GM23248 (cell line): Measurements from ENCODE around the gene SMOC2. TPM values are rescaled to one million over a fixed set of nuclear protein-coding genes. Genes with fewer than 3 reads are reported as not detected.
"Not testable (repeated sequence)": the region's sequence is repeated elsewhere in the genome, so short reads cannot be mapped to it uniquely, and the experiment has no call there.

Experiments used
- DNase-seq: peaks from one replicate; pipeline ENCODE4 v3.0.0-alpha.2; 2015
- H2AFZ ChIP-seq: fragments of 200-600 bp; sonication (generic); 2 replicates; pipeline ENCODE4 v1.6.1; 2016; ENCODE audit warnings: antibody characterized with exemption
- H3F3A ChIP-seq: fragments of 200-600 bp; sonication (generic); 2 replicates; pipeline ENCODE4 v1.6.1; 2016; ENCODE audit warnings: mild to moderate bottlenecking, antibody characterized with exemption, mixed run types; ENCODE audit not compliant: insufficient read depth
- H3K27ac ChIP-seq: fragments of 200-600 bp; sonication (generic); 2 replicates; pipeline ENCODE4 v1.5.1; 2016; ENCODE audit warnings: mild to moderate bottlenecking
- H3K27me3 ChIP-seq: fragments of 200-600 bp; sonication (generic); replicated peaks from 2 replicates; pipeline ENCODE4 v1.6.1; 2016; ENCODE audit warnings: mild to moderate bottlenecking; ENCODE audit not compliant: insufficient read depth
- H3K36me3 ChIP-seq: fragments of 200-600 bp; sonication (generic); 2 replicates; pipeline ENCODE4 v1.6.1; 2016; ENCODE audit warnings: low read depth, mild to moderate bottlenecking
- H3K4me1 ChIP-seq: fragments of 200-600 bp; sonication (generic); 2 replicates; pipeline ENCODE4 v1.6.1; 2016; ENCODE audit warnings: mild to moderate bottlenecking; ENCODE audit not compliant: insufficient read depth
- H3K4me2 ChIP-seq: fragments of 200-600 bp; sonication (generic); one replicate; pipeline ENCODE4 v1.6.1; 2016; ENCODE audit warnings: mild to moderate bottlenecking; ENCODE audit not compliant: unreplicated experiment
- H3K4me3 ChIP-seq: fragments of 200-600 bp; sonication (generic); 2 replicates; pipeline ENCODE4 v1.5.1; 2016; ENCODE audit warnings: mild to moderate bottlenecking
- H3K79me2 ChIP-seq: fragments of 200-600 bp; sonication (generic); 2 replicates; pipeline ENCODE4 v1.6.1; 2016; ENCODE audit warnings: mild to moderate bottlenecking; ENCODE audit not compliant: insufficient read depth
- H3K9ac ChIP-seq: fragments of 200-600 bp; sonication (generic); 2 replicates; pipeline ENCODE4 v1.6.1; 2016; ENCODE audit warnings: mild to moderate bottlenecking
- H3K9me2 ChIP-seq: fragments of 200-600 bp; sonication (generic); 2 replicates; pipeline ENCODE4 v1.6.1; 2016; ENCODE audit warnings: mixed run types, mild to moderate bottlenecking, moderate library complexity; ENCODE audit not compliant: insufficient read depth
- H3K9me3 ChIP-seq: fragments of 200-600 bp; sonication (generic); one replicate; pipeline ENCODE4 v1.6.1; 2017; ENCODE audit warnings: low read depth
- H4K20me1 ChIP-seq: fragments of 200-600 bp; sonication (generic); 2 replicates; pipeline ENCODE4 v1.6.0; 2016; ENCODE audit not compliant: insufficient read depth
- EZH2 ChIP-seq: fragments of 200-600 bp; sonication (generic); IDR thresholded peaks from 2 replicates; pipeline ENCODE4 v1.6.1; 2018; ENCODE audit warnings: antibody characterized with exemption, mild to moderate bottlenecking; ENCODE audit not compliant: insufficient read depth, poor library complexity, severe bottlenecking
- EZH2phosphoT487 ChIP-seq: fragments of 200-600 bp; sonication (generic); IDR thresholded peaks from 2 replicates; pipeline ENCODE4 v1.6.1; 2018; ENCODE audit warnings: antibody characterized with exemption, moderate library complexity, mild to moderate bottlenecking, low read depth; ENCODE audit not compliant: insufficient read depth
- WGBS, 2 experiments: methylation state at CpG; one replicate each; pipeline ENCODE4 v1.1.6; 2015 to 2017; ENCODE audit warnings: low lambda C conversion rate in 2 of 2, low coverage in 1 of 2; ENCODE audit errors: missing lambda C conversion rate in 2 of 2; 5-methylcytosine and 5-hydroxymethylcytosine counted together
- in situ Hi-C: fragments of 300-500 bp; cut with MboI; formaldehyde crosslinking; loops from 2 replicates; pipeline ENCODE4 v1.15.0; 2020
- polyA plus RNA-seq: library from polyadenylated mRNA; unstranded; fragments of >200 nt; fragmentation: Nextera tagmentation; extraction: Ambion mirVana; gene quantifications from 2 replicates; pipeline ENCODE4 v1.2.1, GENCODE V29; 2016
- total RNA-seq: library from RNA; depleted of rRNA; stranded (reverse); fragments of >200 nt; shearing (Covaris generic); gene quantifications from 2 replicates; pipeline ENCODE4 v1.2.3, GENCODE V29; 2014

SMOC2 gene
- total and polyA plus RNA-seq, 2 experiments from 2014 or later: not detected

- no peak overlapping the region for H3K9ac ChIP-seq
- no peak overlapping the region for H3K4me3 ChIP-seq
- no peaks in the 10 kb centered on the region for H4K20me1 ChIP-seq
- H3F3A ChIP-seq: no peaks in the 10 kb centered on the region
- no peaks in the 10 kb centered on the region for H3K9me2 ChIP-seq
- H3K27ac ChIP-seq: no peak overlapping the region
- H3K9me3 ChIP-seq: no peaks in the 10 kb centered on the region
- H3K79me2 ChIP-seq: no peaks in the 10 kb centered on the region
- H2AFZ ChIP-seq: no peak overlapping the region
- TF ChIP-seq EZH2: no peak
- TF ChIP-seq EZH2phosphoT487: no peak
- H3K4me1 ChIP-seq: no peaks in the 10 kb centered on the region
- H3K4me2 ChIP-seq: no peak overlapping the region
- H3K27me3 ChIP-seq: no peaks in the 10 kb centered on the region
- no peaks in the 10 kb centered on the region for H3K36me3 ChIP-seq
- in situ Hi-C loops: no loop called here
- WGBS, 2 experiments: 46 to 55% methylated on average over 7 of the region's 7 CpGs
- no peak for DNase-seq
Observed at GRCh38 chr6:168536196-168536595, 95.2 kb downstream of the SMOC2 start.

GRCh38 chr6:168536665-168537539 lies 95.9 kb downstream of the SMOC2 start:
- TF ChIP-seq EZH2phosphoT487 (no peak), EZH2 (no peak)
- Histone ChIP-seq H3K79me2 (no peaks in the 10 kb centered on the region), H3K4me1 (no peaks in the 10 kb centered on the region), H3K36me3 (no peaks in the 10 kb centered on the region), H3F3A (no peaks in the 10 kb centered on the region), H3K27ac (no peak overlapping the region), H3K27me3 (no peaks in the 10 kb centered on the region), H3K9ac (no peak overlapping the region), H3K4me3 (no peak overlapping the region), H3K9me3 (no peaks in the 10 kb centered on the region), H4K20me1 (no peaks in the 10 kb centered on the region), H3K9me2 (no peaks in the 10 kb centered on the region), H2AFZ (no peak overlapping the region), H3K4me2 (no peak overlapping the region)
- in situ Hi-C loops: no loop called here
- WGBS, 2 experiments: 49 to 53% methylated on average over 17 of the region's 17 CpGs
- DNase-seq: no peak

GRCh38 chr6:168537540-168537884 lies 96.5 kb downstream of the SMOC2 start:
- Histone ChIP-seq H2AFZ (no peak overlapping the region), H3K36me3 (no peaks in the 10 kb centered on the region), H4K20me1 (no peaks in the 10 kb centered on the region), H3K27me3 (no peaks in the 10 kb centered on the region), H3K4me2 (no peak overlapping the region), H3F3A (no peaks in the 10 kb centered on the region), H3K4me1 (no peaks in the 10 kb centered on the region), H3K27ac (no peak overlapping the region), H3K9me2 (no peaks in the 10 kb centered on the region), H3K9me3 (no peaks in the 10 kb centered on the region), H3K9ac (no peak overlapping the region), H3K79me2 (no peaks in the 10 kb centered on the region), H3K4me3 (no peak overlapping the region)
- in situ Hi-C loops: no loop called here
- TF ChIP-seq EZH2phosphoT487 (no peak), EZH2 (no peak)
- WGBS, 2 experiments: 23 to 24% methylated on average over 8 to 10 of the region's 10 CpGs
- DNase-seq: no peak

GRCh38 chr6:168538188-168538891 lies 97.4 kb downstream of the SMOC2 start:
- H3K9ac ChIP-seq, H3K27me3 ChIP-seq, H2AFZ ChIP-seq, H3K4me3 ChIP-seq, H3K9me3 ChIP-seq, H3K79me2 ChIP-seq, H3K9me2 ChIP-seq, H3K4me2 ChIP-seq, DNase-seq, H4K20me1 ChIP-seq, H3F3A ChIP-seq, H3K4me1 ChIP-seq, H3K36me3 ChIP-seq, H3K27ac ChIP-seq, in situ Hi-C loops: not testable (repeated sequence)
- WGBS, 2 experiments: 72% methylated on average over 14 of the region's 14 CpGs; no CpG with 5 or more reads in 1 of the 2 experiments
